Bronchial epithelial cell (primary cell): ENCODE measurements around the gene AMPD3. TPM values are rescaled to one million over a fixed set of nuclear protein-coding genes. Genes with fewer than 3 reads are reported as not detected.

Experiments
- DNase-seq: peaks from one replicate; pipeline ENCODE4 v3.0.0-alpha.2; 2010; ENCODE audit warnings: low read depth
- FAIRE-seq: peaks from 2 replicates; lab custom pipeline; 2011; peaks lifted over from hg19 to GRCh38; lab: Jason Lieb, UNC
- H3K27me3 ChIP-seq: 2 replicates; pipeline ENCODE4 v1.5.1; 2011; ENCODE audit warnings: low read length; ENCODE audit not compliant: control insufficient read depth, insufficient read depth
- H3K36me3 ChIP-seq: 2 replicates; pipeline ENCODE4 v1.5.1; 2011; ENCODE audit warnings: low read length; ENCODE audit not compliant: control insufficient read depth, insufficient read depth
- H3K4me3 ChIP-seq: 2 replicates; pipeline ENCODE4 v1.5.1; 2011; ENCODE audit warnings: mild to moderate bottlenecking, low read depth, low read length, control low read depth
- CTCF ChIP-seq: IDR thresholded peaks from 2 replicates; pipeline ENCODE4 v1.5.1; 2011; ENCODE audit warnings: mild to moderate bottlenecking, moderate library complexity, low read length, control low read depth, inconsistent platforms; ENCODE audit not compliant: insufficient read depth, severe bottlenecking
- total RNA-seq: library from RNA; depleted of rRNA; stranded (reverse); fragments of >200 nt; gene quantifications from 2 replicates; pipeline ENCODE4 v1.2.1, GENCODE V29; 2014

Gene AMPD3
- total RNA-seq, 1 donor from 2014 or later = 5.3 TPM

GRCh38 chr11:10540915-10541560 is 86.0 kb downstream of the AMPD3 start, which contains the start of gene RNF141:
RNF141 (minus strand) TSS chr11:10541187; CDS start chr11:10534158, 7,029 bp downstream.
- Histone ChIP-seq H3K36me3 (no peaks in the 10 kb centered on the region), H3K4me3 (peak within 1 kb of the TSS; percentile 89), H3K27me3 (no peaks in the 10 kb centered on the region)
- DNase-seq = peak; percentile 75
- no peak for FAIRE-seq
- peak; percentile 94 for TF ChIP-seq CTCF

- DNase-seq (no peak), FAIRE-seq (no peak)
- no peak for TF ChIP-seq CTCF
Measured at GRCh38 chr11:10541561-10541930, 86.5 kb downstream of the AMPD3 start.

GRCh38 chr11:10542776-10543175 is 87.7 kb downstream of the AMPD3 start:
- no peak for TF ChIP-seq CTCF
- Histone ChIP-seq H3K36me3 (no peaks in the 10 kb centered on the region), H3K27me3 (no peaks in the 10 kb centered on the region), H3K4me3 (no peak overlapping the region)
- no peak for FAIRE-seq
- DNase-seq = no peak

More at GRCh38 chr11:10541561-10541930, 86.5 kb downstream of the AMPD3 start:
- no peaks in the 10 kb centered on the region for H3K27me3 ChIP-seq
- no peaks in the 10 kb centered on the region for H3K36me3 ChIP-seq
- peak overlapping the region; percentile 89 for H3K4me3 ChIP-seq

GRCh38 chr11:10543782-10544181 is 88.7 kb downstream of the AMPD3 start:
- no peak for DNase-seq
- no peak for FAIRE-seq
- no peaks in the 10 kb centered on the region for H3K27me3 ChIP-seq
- TF ChIP-seq CTCF = no peak
- H3K36me3 ChIP-seq = no peaks in the 10 kb centered on the region
- no peak overlapping the region for H3K4me3 ChIP-seq

GRCh38 chr11:10544491-10545465 is 89.7 kb downstream of the AMPD3 start:
- no peak overlapping the region for H3K4me3 ChIP-seq
- TF ChIP-seq CTCF = no peak
- H3K36me3 ChIP-seq = no peaks in the 10 kb centered on the region
- peak; percentile 58 for FAIRE-seq
- DNase-seq = no peak
- H3K27me3 ChIP-seq = no peaks in the 10 kb centered on the region
